MM.1S (cell line): ENCODE data around the gene YEATS2.

Source experiments
- EZH2 ChIP-seq: fragments of 300-600 bp; sonication (generic); optimal IDR thresholded peaks from 2 replicates; pipeline ENCODE3; 2017; ENCODE audit warnings: low read depth, mild to moderate bottlenecking, antibody characterized with exemption, low read length, mixed read lengths
- EZH2phosphoT487 ChIP-seq: fragments of 300-600 bp; sonication (generic); IDR thresholded peaks from 2 replicates; pipeline ENCODE4 v1.6.1; 2018; ENCODE audit warnings: antibody characterized with exemption, low read length
- TF ChIP-seq, protein P1 (sequence below): fragments of 300-600 bp; sonication (generic); IDR thresholded peaks from 2 replicates; pipeline ENCODE4 v1.5.1; 2016; ENCODE audit warnings: antibody characterized with exemption, low read length, mixed read lengths

DNA sequence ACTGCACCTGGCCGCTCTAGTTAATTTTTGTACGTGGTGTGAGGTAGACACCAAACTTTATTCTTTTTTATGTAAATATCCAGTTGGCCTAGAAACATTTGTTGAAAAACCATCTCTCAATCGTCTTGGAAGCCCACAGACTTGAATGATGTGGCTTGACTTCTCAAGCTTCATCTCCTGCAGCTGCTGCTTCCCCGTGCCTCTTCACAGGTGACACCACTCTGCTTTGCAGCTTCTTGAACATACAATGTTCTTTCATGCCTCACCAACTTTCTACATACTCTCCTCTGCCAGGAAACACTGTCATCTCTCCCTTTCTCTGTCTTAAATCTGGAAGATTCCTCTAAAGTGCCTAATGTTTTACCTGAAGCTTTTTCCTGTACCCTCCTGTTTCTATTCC lies 92.2 kb downstream of the YEATS2 start:
- TF ChIP-seq, protein P1, sequence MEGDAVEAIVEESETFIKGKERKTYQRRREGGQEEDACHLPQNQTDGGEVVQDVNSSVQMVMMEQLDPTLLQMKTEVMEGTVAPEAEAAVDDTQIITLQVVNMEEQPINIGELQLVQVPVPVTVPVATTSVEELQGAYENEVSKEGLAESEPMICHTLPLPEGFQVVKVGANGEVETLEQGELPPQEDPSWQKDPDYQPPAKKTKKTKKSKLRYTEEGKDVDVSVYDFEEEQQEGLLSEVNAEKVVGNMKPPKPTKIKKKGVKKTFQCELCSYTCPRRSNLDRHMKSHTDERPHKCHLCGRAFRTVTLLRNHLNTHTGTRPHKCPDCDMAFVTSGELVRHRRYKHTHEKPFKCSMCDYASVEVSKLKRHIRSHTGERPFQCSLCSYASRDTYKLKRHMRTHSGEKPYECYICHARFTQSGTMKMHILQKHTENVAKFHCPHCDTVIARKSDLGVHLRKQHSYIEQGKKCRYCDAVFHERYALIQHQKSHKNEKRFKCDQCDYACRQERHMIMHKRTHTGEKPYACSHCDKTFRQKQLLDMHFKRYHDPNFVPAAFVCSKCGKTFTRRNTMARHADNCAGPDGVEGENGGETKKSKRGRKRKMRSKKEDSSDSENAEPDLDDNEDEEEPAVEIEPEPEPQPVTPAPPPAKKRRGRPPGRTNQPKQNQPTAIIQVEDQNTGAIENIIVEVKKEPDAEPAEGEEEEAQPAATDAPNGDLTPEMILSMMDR, result no peak
- TF ChIP-seq EZH2 (no peak), EZH2phosphoT487 (no peak)
